ENCODE measurements around the gene SIMC1. TPM values are rescaled to one million over a fixed set of nuclear protein-coding genes. Genes with fewer than 3 reads are reported as not detected.
A peak's percentile ranks its signal among the peaks of the same experiment; 100 is the strongest.

SIMC1 gene
- total RNA-seq, 1 donor from 2014 or later: 7.3 TPM

- Histone ChIP-seq H3K9me3 (ENCODE audit: control insufficient read depth in 3 of 3, low read length in 3 of 3) (no peaks in the 10 kb centered on the region), H3K36me3 (ENCODE audit: control insufficient read depth in 3 of 3, insufficient read depth in 3 of 3, low read length in 3 of 3) (peaks cover 6 to 27% (median 19%) of the 10 kb centered on the region in 3 donors), H3K4me1 (ENCODE audit: control insufficient read depth in 3 of 3, insufficient read depth in 3 of 3, low read length in 3 of 3) (peaks cover 15 to 30% (median 20%) of the 10 kb centered on the region in 3 donors), H3K27me3 (ENCODE audit: control insufficient read depth in 3 of 3, insufficient read depth in 3 of 3, low read length in 3 of 3) (no peaks in the 10 kb centered on the region), H3K4me3 (ENCODE audit: low read length in 3 of 3) (peak overlapping the region; percentile 90 to 96 (median 96)), H3K9ac (ENCODE audit: low read depth in 1 of 3, low read length in 3 of 3) (peak overlapping the region; percentile 91 to 98 (median 97)), H3K27ac (ENCODE audit: low read depth, low read length) (peak overlapping the region; percentile 90)
Observed at GRCh38 chr5:176360894-176361436, 122.7 kb downstream of the SIMC1 start.

GRCh38 chr5:176361437-176362232, 123.4 kb downstream of the SIMC1 start, which contains the start of gene KIAA1191:
TSS of gene KIAA1191 (minus strand) at chr5:176361764. CDS start at chr5:176359508, 2,256 bp downstream.
- peaks cover 16 to 32% (median 25%) of the 10 kb centered on the region in 3 donors for H3K4me1 ChIP-seq (ENCODE audit: control insufficient read depth in 3 of 3, insufficient read depth in 3 of 3, low read length in 3 of 3)

GRCh38 chr5:176362233-176362490, 123.9 kb downstream of the SIMC1 start:
- H3K9me3 ChIP-seq (ENCODE audit: control insufficient read depth in 3 of 3, low read length in 3 of 3): no peaks in the 10 kb centered on the region
- peak overlapping the region; percentile 90 for H3K27ac ChIP-seq (ENCODE audit: low read depth, low read length)
- H3K27me3 ChIP-seq (ENCODE audit: control insufficient read depth in 3 of 3, insufficient read depth in 3 of 3, low read length in 3 of 3): no peaks in the 10 kb centered on the region
- peak overlapping the region; percentile 90 to 96 (median 96) for H3K4me3 ChIP-seq (ENCODE audit: low read length in 3 of 3)
- H3K4me1 ChIP-seq (ENCODE audit: control insufficient read depth in 3 of 3, insufficient read depth in 3 of 3, low read length in 3 of 3): peaks cover 16 to 32% (median 27%) of the 10 kb centered on the region in 3 donors
- peak overlapping the region; percentile 91 to 98 (median 97) for H3K9ac ChIP-seq (ENCODE audit: low read depth in 1 of 3, low read length in 3 of 3)
- H3K36me3 ChIP-seq (ENCODE audit: control insufficient read depth in 3 of 3, insufficient read depth in 3 of 3, low read length in 3 of 3): peaks cover 2 to 17% (median 9%) of the 10 kb centered on the region in 3 donors

More at GRCh38 chr5:176361437-176362232, 123.4 kb downstream of the SIMC1 start, which contains the start of gene KIAA1191:
- H3K4me3 ChIP-seq (ENCODE audit: low read length in 3 of 3): peak within 1 kb of the TSS; percentile 90 to 96 (median 96)
- no peaks in the 10 kb centered on the region for H3K9me3 ChIP-seq (ENCODE audit: control insufficient read depth in 3 of 3, low read length in 3 of 3)
- peaks cover 6 to 21% (median 13%) of the 10 kb centered on the region in 3 donors for H3K36me3 ChIP-seq (ENCODE audit: control insufficient read depth in 3 of 3, insufficient read depth in 3 of 3, low read length in 3 of 3)
- peak within 1 kb of the TSS; percentile 90 for H3K27ac ChIP-seq (ENCODE audit: low read depth, low read length)
- no peaks in the 10 kb centered on the region for H3K27me3 ChIP-seq (ENCODE audit: control insufficient read depth in 3 of 3, insufficient read depth in 3 of 3, low read length in 3 of 3)
- H3K9ac ChIP-seq (ENCODE audit: low read depth in 1 of 3, low read length in 3 of 3): peak within 1 kb of the TSS; percentile 91 to 98 (median 97)

GRCh38 chr5:176364765-176365350, 126.6 kb downstream of the SIMC1 start:
- Histone ChIP-seq H3K4me3 (ENCODE audit: low read length in 3 of 3) (peak overlapping the region; percentile 86 to 88 (median 87)), H3K27ac (ENCODE audit: low read depth, low read length) (peak overlapping the region; percentile 68)

GRCh38 chr5:176365351-176366231, 127.4 kb downstream of the SIMC1 start, which contains the start of gene ARL10:
TSS of gene ARL10 (plus strand) at chr5:176365487. CDS start at chr5:176365564, 77 bp downstream.
- Histone ChIP-seq H3K9me3 (ENCODE audit: control insufficient read depth in 3 of 3, low read length in 3 of 3) (no peaks in the 10 kb centered on the region), H3K27ac (ENCODE audit: low read depth, low read length) (peak within 1 kb of the TSS; percentile 68), H3K9ac (ENCODE audit: low read depth in 1 of 3, low read length in 3 of 3) (peak within 1 kb of the TSS; percentile 81 to 91 (median 87)), H3K4me1 (ENCODE audit: control insufficient read depth in 3 of 3, insufficient read depth in 3 of 3, low read length in 3 of 3) (peaks cover 30 to 49% (median 46%) of the 10 kb centered on the region in 3 donors), H3K36me3 (ENCODE audit: control insufficient read depth in 3 of 3, insufficient read depth in 3 of 3, low read length in 3 of 3) (peaks cover 7 to 12% (median 10%) of the 10 kb centered on the region in 3 donors), H3K4me3 (ENCODE audit: low read length in 3 of 3) (peak within 1 kb of the TSS; percentile 86 to 88 (median 87)), H3K27me3 (ENCODE audit: control insufficient read depth in 3 of 3, insufficient read depth in 3 of 3, low read length in 3 of 3) (no peaks in the 10 kb centered on the region)

More at GRCh38 chr5:176364765-176365350, 126.6 kb downstream of the SIMC1 start:
- Histone ChIP-seq H3K9ac (ENCODE audit: low read depth in 1 of 3, low read length in 3 of 3) (peak overlapping the region; percentile 81 to 91 (median 87)), H3K27me3 (ENCODE audit: control insufficient read depth in 3 of 3, insufficient read depth in 3 of 3, low read length in 3 of 3) (no peaks in the 10 kb centered on the region), H3K4me1 (ENCODE audit: control insufficient read depth in 3 of 3, insufficient read depth in 3 of 3, low read length in 3 of 3) (peaks cover 23 to 43% (median 41%) of the 10 kb centered on the region in 3 donors), H3K9me3 (ENCODE audit: control insufficient read depth in 3 of 3, low read length in 3 of 3) (no peaks in the 10 kb centered on the region), H3K36me3 (ENCODE audit: control insufficient read depth in 3 of 3, insufficient read depth in 3 of 3, low read length in 3 of 3) (peaks cover 7 to 12% (median 10%) of the 10 kb centered on the region in 3 donors)

- Histone ChIP-seq H3K9me3 (ENCODE audit: control insufficient read depth in 3 of 3, low read length in 3 of 3) (no peaks in the 10 kb centered on the region), H3K9ac (ENCODE audit: low read depth in 1 of 3, low read length in 3 of 3) (peak overlapping the region; percentile 76 to 91 (median 81)), H3K36me3 (ENCODE audit: control insufficient read depth in 3 of 3, insufficient read depth in 3 of 3, low read length in 3 of 3) (peaks cover 7 to 10% (median 10%) of the 10 kb centered on the region in 3 donors), H3K4me1 (ENCODE audit: control insufficient read depth in 3 of 3, insufficient read depth in 3 of 3, low read length in 3 of 3) (peaks cover 33 to 56% (median 53%) of the 10 kb centered on the region in 3 donors), H3K4me3 (ENCODE audit: low read length in 3 of 3) (peak overlapping the region; percentile 86 to 88 (median 87)), H3K27me3 (ENCODE audit: control insufficient read depth in 3 of 3, insufficient read depth in 3 of 3, low read length in 3 of 3) (no peaks in the 10 kb centered on the region), H3K27ac (ENCODE audit: low read depth, low read length) (peak overlapping the region; percentile 68)
Observed at GRCh38 chr5:176366232-176366894, 128.1 kb downstream of the SIMC1 start.

DNA sequence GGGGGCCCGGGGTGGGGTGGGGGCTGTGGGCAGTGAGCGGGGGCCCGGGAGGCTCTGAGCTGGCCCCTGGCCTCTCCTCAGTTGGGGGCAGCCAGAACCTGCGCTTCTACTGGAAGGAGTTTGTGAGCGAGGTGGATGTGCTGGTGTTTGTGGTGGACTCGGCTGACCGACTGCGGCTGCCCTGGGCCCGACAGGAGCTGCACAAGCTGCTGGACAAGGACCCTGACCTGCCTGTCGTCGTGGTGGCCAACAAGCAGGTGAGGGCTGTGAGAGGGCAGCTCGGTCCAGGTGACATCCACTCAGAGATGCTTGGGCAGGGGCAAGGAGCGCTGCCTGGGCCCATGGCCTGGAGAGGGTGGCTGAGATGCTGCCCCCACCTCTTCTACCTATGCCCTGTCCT, 130.5 kb downstream of the SIMC1 start:
- Histone ChIP-seq H3K27me3 (ENCODE audit: control insufficient read depth in 3 of 3, insufficient read depth in 3 of 3, low read length in 3 of 3) (no peaks in the 10 kb centered on the region), H3K4me3 (ENCODE audit: low read length in 3 of 3) (no peak overlapping the region), H3K27ac (ENCODE audit: low read depth, low read length) (peak overlapping the region; percentile 93), H3K36me3 (ENCODE audit: control insufficient read depth in 3 of 3, insufficient read depth in 3 of 3, low read length in 3 of 3) (peaks cover 9 to 10% (median 10%) of the 10 kb centered on the region in 3 donors), H3K4me1 (ENCODE audit: control insufficient read depth in 3 of 3, insufficient read depth in 3 of 3, low read length in 3 of 3) (peaks cover 46 to 71% (median 67%) of the 10 kb centered on the region in 3 donors), H3K9ac (ENCODE audit: low read depth in 1 of 3, low read length in 3 of 3) (peak overlapping the region in 1 of 3 donors; percentile 79), H3K9me3 (ENCODE audit: control insufficient read depth in 3 of 3, low read length in 3 of 3) (no peaks in the 10 kb centered on the region)

GRCh38 chr5:176369934-176370711, 131.9 kb downstream of the SIMC1 start:
- H3K4me1 ChIP-seq (ENCODE audit: control insufficient read depth in 3 of 3, insufficient read depth in 3 of 3, low read length in 3 of 3): peaks cover 47 to 68% (median 65%) of the 10 kb centered on the region in 3 donors
- H3K36me3 ChIP-seq (ENCODE audit: control insufficient read depth in 3 of 3, insufficient read depth in 3 of 3, low read length in 3 of 3): peaks cover 9 to 10% (median 10%) of the 10 kb centered on the region in 3 donors
- H3K9me3 ChIP-seq (ENCODE audit: control insufficient read depth in 3 of 3, low read length in 3 of 3): no peaks in the 10 kb centered on the region
- H3K27ac ChIP-seq (ENCODE audit: low read depth, low read length): peak overlapping the region; percentile 93
- peak overlapping the region in 2 of 3 donors; percentile 66 to 74 for H3K9ac ChIP-seq (ENCODE audit: low read depth in 1 of 3, low read length in 3 of 3)
- no peak overlapping the region for H3K4me3 ChIP-seq (ENCODE audit: low read length in 3 of 3)
- no peaks in the 10 kb centered on the region for H3K27me3 ChIP-seq (ENCODE audit: control insufficient read depth in 3 of 3, insufficient read depth in 3 of 3, low read length in 3 of 3)
